B cell (primary cell): ENCODE measurements around the gene PRRT2. TPM values are rescaled to one million over a fixed set of nuclear protein-coding genes. Genes with fewer than 3 reads are reported as not detected.

ENCODE experiments used
- ATAC-seq: fragments of 200-7000 bp; cut with Tn5 transposase; one replicate; pipeline ENCODE4 v1.10.0; 2021; ENCODE audit warnings: low read depth, mild to moderate bottlenecking, moderate number of reproducible peaks, moderate library complexity
- CTCF ChIA-PET: fragments of 350-600 bp; sonication (Branson Sonifier 250); formaldehyde crosslinking; loops from one replicate; lab custom pipeline; 2021; ENCODE audit warnings: antibody characterized with exemption, inconsistent platforms; lab: Charles Lee
- POLR2A ChIA-PET: fragments of 350-600 bp; sonication (Branson Sonifier 250); formaldehyde crosslinking; loops from one replicate; lab custom pipeline; 2021; ENCODE audit warnings: antibody characterized with exemption; lab: Charles Lee
- DNase-seq: peaks from one replicate; pipeline ENCODE4 v3.0.0; 2013
- H2AFZ ChIP-seq: 2 replicates; pipeline ENCODE4 v1.6.1; 2012; ENCODE audit warnings: mild to moderate bottlenecking, low read depth, low read length; ENCODE audit not compliant: insufficient read depth, poor library complexity, severe bottlenecking
- H3K27ac ChIP-seq, 2 donors: 1 replicate in 1 of 2; 2 replicates in 1 of 2; pipeline ENCODE4 v1.5.1; 2012 to 2013; ENCODE audit warnings: low read length in 2 of 2, mild to moderate bottlenecking in 2 of 2, moderate library complexity in 1 of 2
- H3K27me3 ChIP-seq, 4 experiments: fragments of 200-600 bp in 1 of 4; sonication (generic) in 1 of 4; replicated peaks in 1 of 4; 1 replicate in 2 of 4; 2 replicates in 2 of 4; pipeline versions ENCODE4 v1.6.1 to v1.7.0; 2013 to 2016; ENCODE audit warnings: low read length in 3 of 4, mild to moderate bottlenecking in 2 of 4, mixed read lengths in 1 of 4, moderate library complexity in 1 of 4; ENCODE audit not compliant: insufficient read depth in 4 of 4, control insufficient read depth in 3 of 4; ENCODE audit errors: control extremely low read depth in 1 of 4
- H3K36me3 ChIP-seq, 2 experiments: replicated peaks in 1 of 2; 1 replicate in 1 of 2; 2 replicates in 1 of 2; pipeline versions ENCODE4 v1.6.1 to v1.7.1; 2013; ENCODE audit warnings: low read length in 1 of 2; ENCODE audit not compliant: insufficient read depth in 2 of 2, control insufficient read depth in 1 of 2; ENCODE audit errors: control extremely low read depth in 1 of 2, extremely low read depth in 1 of 2
- H3K4me1 ChIP-seq, 2 donors: fragments of 200-600 bp in 1 of 2; sonication (generic) in 1 of 2; 1 replicate in 1 of 2; 2 replicates in 1 of 2; pipeline versions ENCODE4 v1.5.1 to v1.6.1; 2013 to 2017; ENCODE audit warnings: low read length in 2 of 2; ENCODE audit not compliant: control insufficient read depth in 2 of 2, insufficient read depth in 2 of 2
- H3K4me2 ChIP-seq: replicated peaks from 2 replicates; pipeline ENCODE3; 2012; ENCODE audit warnings: mild to moderate bottlenecking, low read depth, low read length; ENCODE audit not compliant: poor library complexity, severe bottlenecking
- H3K4me3 ChIP-seq, 5 experiments: fragments of 200-600 bp in 1 of 5; sonication (generic) in 1 of 5; 1 replicate in 3 of 5; 2 replicates in 2 of 5; pipeline versions ENCODE4 v1.5.1 to v1.7.0; 2011 to 2016; ENCODE audit warnings: low read length in 4 of 5, mild to moderate bottlenecking in 4 of 5, low read depth in 2 of 5, control low read depth in 1 of 5, moderate library complexity in 1 of 5; ENCODE audit not compliant: insufficient read depth in 1 of 5; ENCODE audit errors: control extremely low read depth in 1 of 5, extremely low read depth in 1 of 5
- H3K79me2 ChIP-seq: fragments of 200-600 bp; sonication (generic); one replicate; pipeline ENCODE4 v1.6.0; 2016; ENCODE audit warnings: low read length; ENCODE audit not compliant: control insufficient read depth, insufficient read depth
- H3K9ac ChIP-seq: fragments of 200-600 bp; sonication (generic); 2 replicates; pipeline ENCODE4 v1.6.1; 2017; ENCODE audit warnings: mild to moderate bottlenecking, low read length, moderate library complexity
- H3K9me3 ChIP-seq, 3 donors: one replicate each; pipeline versions ENCODE4 v1.6.1 to v1.7.1; 2013; ENCODE audit warnings: low read length in 2 of 3; ENCODE audit not compliant: control insufficient read depth in 2 of 3, insufficient read depth in 1 of 3; ENCODE audit errors: control extremely low read depth in 1 of 3
- H4K20me1 ChIP-seq: 2 replicates; pipeline ENCODE4 v1.6.0; 2012; ENCODE audit warnings: mild to moderate bottlenecking, low read length; ENCODE audit not compliant: insufficient read depth, control insufficient read depth, poor library complexity, severe bottlenecking
- H3K27ac Mint-ChIP-seq: one replicate; pipeline ENCODE4 v1.8.0; 2021; ENCODE audit warnings: mixed read lengths
- H3K27me3 Mint-ChIP-seq: one replicate; pipeline ENCODE4 v1.8.0; 2021; ENCODE audit warnings: mixed read lengths
- H3K4me1 Mint-ChIP-seq: one replicate; pipeline ENCODE4 v1.8.0; 2021; ENCODE audit warnings: mixed read lengths
- H3K4me3 Mint-ChIP-seq: one replicate; pipeline ENCODE4 v1.8.0; 2021; ENCODE audit warnings: mixed read lengths
- H3K9me3 Mint-ChIP-seq: one replicate; pipeline ENCODE4 v1.8.0; 2022; ENCODE audit warnings: mixed read lengths; ENCODE audit not compliant: insufficient read depth
- EZH2 ChIP-seq: IDR thresholded peaks from 2 replicates; pipeline ENCODE4 v1.6.1; 2012; ENCODE audit warnings: borderline replicate concordance, low read depth, mild to moderate bottlenecking, moderate library complexity, low read length; ENCODE audit not compliant: insufficient read depth, poor library complexity, severe bottlenecking
- WGBS: methylation state at CpG from one replicate; pipeline ENCODE4 v1.1.5; 2013; ENCODE audit warnings: missing lambda C conversion rate; ENCODE audit not compliant: insufficient coverage; 5-methylcytosine and 5-hydroxymethylcytosine counted together
- intact Hi-C: fragments of 100-400 bp; cut with micrococcal nuclease; formaldehyde crosslinking; loops from one replicate; pipeline ENCODE4 v1.10.0; 2022
- polyA plus RNA-seq: library from polyadenylated mRNA; depleted of rRNA; stranded (reverse); fragments of >200 nt; gene quantifications from 2 replicates; pipeline ENCODE4 v1.2.3, GENCODE V29; 2012
- total RNA-seq, 2 donors: library from RNA; stranded (reverse); fragments of 120-200 nt in 1 of 2; gene quantifications; 1 replicate in 1 of 2; 2 replicates in 1 of 2; pipeline versions ENCODE4 v1.2.3 to v1.2.4, GENCODE V29; 2013 to 2022
- TF ChIP-seq, protein P1 (sequence below): fragments of 200-600 bp; IDR thresholded peaks from one replicate; pipeline ENCODE4 v1.8.0; 2022; ENCODE audit warnings: antibody characterized with exemption, mild to moderate bottlenecking

Gene PRRT2
- total and polyA plus RNA-seq, 2 donors (not counting 1 experiment from before 2014, with no cell fraction given) = 0.79 to 3.1 TPM

DNA sequence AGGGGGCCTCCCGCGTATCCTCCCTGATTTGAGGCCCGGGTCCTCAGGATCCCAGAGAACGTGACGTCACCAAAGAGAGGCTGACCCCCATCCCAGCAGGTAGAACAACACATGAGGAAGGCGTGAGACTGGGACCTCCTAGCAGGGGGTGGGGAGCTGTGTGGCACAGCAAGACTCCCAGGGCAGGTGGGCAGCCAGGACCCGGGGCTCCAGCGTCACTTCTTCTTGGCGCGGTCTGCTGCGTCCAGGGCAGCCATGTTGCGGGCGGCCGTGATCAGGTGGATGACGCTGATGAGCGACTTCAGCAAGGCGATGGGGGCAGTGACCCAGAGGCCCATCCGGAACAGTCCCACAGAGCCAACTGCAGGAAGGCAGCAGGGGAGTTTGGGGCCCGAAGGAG lies 47.0 kb downstream of the PRRT2 start:
- no peak overlapping the region for H3K4me3 Mint-ChIP-seq
- H3K4me1 Mint-ChIP-seq = peaks cover 21% of the 10 kb centered on the region
- no peak overlapping the region for H2AFZ ChIP-seq
- H3K79me2 ChIP-seq = peaks cover 16% of the 10 kb centered on the region
- H3K27me3 Mint-ChIP-seq = no peaks in the 10 kb centered on the region
- intact Hi-C loops = no loop called here
- H3K9me3 Mint-ChIP-seq = no peaks in the 10 kb centered on the region
- no peak overlapping the region for H3K4me3 ChIP-seq
- H3K27ac ChIP-seq = no peak overlapping the region
- H3K4me2 ChIP-seq = no peak overlapping the region
- no peak overlapping the region for H3K27ac Mint-ChIP-seq
- peaks cover 8% of the 10 kb centered on the region for H4K20me1 ChIP-seq
- ChIA-PET POLR2A (interaction anchor here (0.6 kb wide), 1 partner anchor 26 kb away, joined by 5 read pairs; no protein-coding TSS in a partner anchor), CTCF (interaction anchor here (3.6 kb wide), 1 partner anchor 11 kb away, joined by 15 read pairs; no protein-coding TSS in a partner anchor)
- peaks cover 4 to 25% of the 10 kb centered on the region in 2 experiments for H3K36me3 ChIP-seq
- 98% methylated on average over 18 of the region's 19 CpGs for WGBS
- H3K9ac ChIP-seq = no peak overlapping the region
- H3K9me3 ChIP-seq = peaks cover 0 to 4% (median 0%) of the 10 kb centered on the region in 3 donors
- ATAC-seq (no peak), DNase-seq (no peak)
- TF ChIP-seq EZH2 = no peak
- TF ChIP-seq, protein P1, sequence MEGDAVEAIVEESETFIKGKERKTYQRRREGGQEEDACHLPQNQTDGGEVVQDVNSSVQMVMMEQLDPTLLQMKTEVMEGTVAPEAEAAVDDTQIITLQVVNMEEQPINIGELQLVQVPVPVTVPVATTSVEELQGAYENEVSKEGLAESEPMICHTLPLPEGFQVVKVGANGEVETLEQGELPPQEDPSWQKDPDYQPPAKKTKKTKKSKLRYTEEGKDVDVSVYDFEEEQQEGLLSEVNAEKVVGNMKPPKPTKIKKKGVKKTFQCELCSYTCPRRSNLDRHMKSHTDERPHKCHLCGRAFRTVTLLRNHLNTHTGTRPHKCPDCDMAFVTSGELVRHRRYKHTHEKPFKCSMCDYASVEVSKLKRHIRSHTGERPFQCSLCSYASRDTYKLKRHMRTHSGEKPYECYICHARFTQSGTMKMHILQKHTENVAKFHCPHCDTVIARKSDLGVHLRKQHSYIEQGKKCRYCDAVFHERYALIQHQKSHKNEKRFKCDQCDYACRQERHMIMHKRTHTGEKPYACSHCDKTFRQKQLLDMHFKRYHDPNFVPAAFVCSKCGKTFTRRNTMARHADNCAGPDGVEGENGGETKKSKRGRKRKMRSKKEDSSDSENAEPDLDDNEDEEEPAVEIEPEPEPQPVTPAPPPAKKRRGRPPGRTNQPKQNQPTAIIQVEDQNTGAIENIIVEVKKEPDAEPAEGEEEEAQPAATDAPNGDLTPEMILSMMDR = no peak
- H3K4me1 ChIP-seq = peaks cover 14 to 19% of the 10 kb centered on the region in 2 donors
- no peaks in the 10 kb centered on the region for H3K27me3 ChIP-seq

DNA sequence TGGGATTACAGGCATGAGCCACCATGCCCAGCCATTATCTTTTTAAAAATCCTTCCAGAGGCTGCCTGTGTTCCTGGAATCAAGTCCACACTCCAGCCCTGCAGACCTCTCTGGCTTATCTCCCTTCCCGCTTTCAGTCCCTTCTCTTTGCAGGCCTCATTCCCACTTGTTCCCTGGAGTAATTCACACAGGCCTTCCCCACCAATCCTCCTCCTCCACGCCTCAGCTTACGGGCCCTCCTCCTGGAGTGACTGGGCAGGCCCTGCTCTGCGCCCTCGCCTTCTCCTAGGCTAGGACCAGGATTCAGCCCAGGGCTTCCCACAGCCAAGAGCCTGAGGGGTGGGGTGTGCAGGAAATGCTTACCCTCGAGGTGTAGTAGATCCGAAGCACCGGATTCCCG lies 48.2 kb downstream of the PRRT2 start:
- H3K27ac ChIP-seq = no peak overlapping the region
- H3K4me1 ChIP-seq = peaks cover 14 to 19% of the 10 kb centered on the region in 2 donors
- WGBS = 96% methylated on average over 7 of the region's 9 CpGs
- intact Hi-C loops = loop anchor here (5.0 to 10.0 kb wide), 2 partner anchors 113 to 535 kb away; partner anchors contain the start of genes C16orf54 and ZNF48
- DNase-seq = no peak
- no peaks in the 10 kb centered on the region for H3K27me3 ChIP-seq
- peak overlapping the region; percentile 96 for H3K4me3 Mint-ChIP-seq
- peaks cover 16% of the 10 kb centered on the region for H3K79me2 ChIP-seq
- peaks cover 4 to 25% of the 10 kb centered on the region in 2 experiments for H3K36me3 ChIP-seq
- H3K27me3 Mint-ChIP-seq = no peaks in the 10 kb centered on the region
- H3K4me3 ChIP-seq = no peak overlapping the region
- H3K9me3 Mint-ChIP-seq = no peaks in the 10 kb centered on the region
- no peak for ATAC-seq
- POLR2A ChIA-PET = interaction anchor here (0.6 kb wide), 1 partner anchor 54 kb away, joined by 4 read pairs; the partner anchor contains the start of gene MAZ
- no peak overlapping the region for H3K4me2 ChIP-seq
- peaks cover 8% of the 10 kb centered on the region for H4K20me1 ChIP-seq
- no peak overlapping the region for H3K27ac Mint-ChIP-seq
- H2AFZ ChIP-seq = no peak overlapping the region
- no peak for TF ChIP-seq EZH2
- TF ChIP-seq, protein P1 = no peak
- CTCF ChIA-PET = interaction anchor here (0.5 kb wide), 1 partner anchor 11 kb away, joined by 3 read pairs; no protein-coding TSS in a partner anchor
- peaks cover 0 to 4% (median 0%) of the 10 kb centered on the region in 3 donors for H3K9me3 ChIP-seq
- peaks cover 21% of the 10 kb centered on the region for H3K4me1 Mint-ChIP-seq
- H3K9ac ChIP-seq = no peak overlapping the region
